ENCODE measurements around the gene IFI27L1. TPM values are rescaled to one million over a fixed set of nuclear protein-coding genes. Genes with fewer than 3 reads are reported as not detected.
A peak's percentile ranks its signal among the peaks of the same experiment; 100 is the strongest.

The IFI27L1 gene
- polyA plus RNA-seq, 1 experiment: 12.5 TPM

GRCh38 chr14:94129758-94130414 lies 48.8 kb downstream of the IFI27L1 start:
- peaks cover 3% of the 10 kb centered on the region for H3K27me3 ChIP-seq (ENCODE audit: control insufficient read depth, insufficient read depth, low read length)
- TF ChIP-seq CTCF (IDR thresholded peaks at IDR 0.05; ENCODE audit: low read depth, low read length): no peak
- H3K4me3 ChIP-seq (ENCODE audit: low read depth, low read length): peak overlapping the region; percentile 72
- no peak for DNase-seq (ENCODE audit: low read depth, low spot score)
- H3K27ac ChIP-seq (ENCODE audit: low read depth, low read length): no peak overlapping the region
- H3K9me3 ChIP-seq (ENCODE audit: control insufficient read depth, insufficient read depth, low read length): no peaks in the 10 kb centered on the region
- ChIA-PET POLR2A (interaction anchor here (0.6 to 0.7 kb wide), 2 partner anchors 33 to 120 kb away, joined by 3 read pairs; no protein-coding TSS in a partner anchor), CTCF (interaction anchor here (0.5 to 5.2 kb wide), 17 partner anchors 13 to 855 kb away, joined by 3 to 84 read pairs (median 6); partner anchors contain the start of genes DDX24 and IFI27L1)

GRCh38 chr14:94132285-94132887 lies 51.3 kb downstream of the IFI27L1 start:
- H3K27ac ChIP-seq (ENCODE audit: low read depth, low read length): no peak overlapping the region
- H3K27me3 ChIP-seq (ENCODE audit: control insufficient read depth, insufficient read depth, low read length): peaks cover 3% of the 10 kb centered on the region
- ChIA-PET POLR2A (no interaction called here), CTCF (interaction anchor here (0.6 to 5.2 kb wide), 63 partner anchors 8 to 1409 kb away, joined by 3 to 84 read pairs (median 4); partner anchors contain the start of genes DDX24, IFI27, IFI27L1 and PPP4R4)
- H3K9me3 ChIP-seq (ENCODE audit: control insufficient read depth, insufficient read depth, low read length): peaks cover 2% of the 10 kb centered on the region; the same call in 1 of the 2 replicates
- peak; percentile 85 for TF ChIP-seq CTCF (IDR thresholded peaks at IDR 0.05; ENCODE audit: low read depth, low read length)
- H3K4me3 ChIP-seq (ENCODE audit: low read depth, low read length): no peak overlapping the region
- peak; percentile 33 for DNase-seq (ENCODE audit: low read depth, low spot score)

DNA sequence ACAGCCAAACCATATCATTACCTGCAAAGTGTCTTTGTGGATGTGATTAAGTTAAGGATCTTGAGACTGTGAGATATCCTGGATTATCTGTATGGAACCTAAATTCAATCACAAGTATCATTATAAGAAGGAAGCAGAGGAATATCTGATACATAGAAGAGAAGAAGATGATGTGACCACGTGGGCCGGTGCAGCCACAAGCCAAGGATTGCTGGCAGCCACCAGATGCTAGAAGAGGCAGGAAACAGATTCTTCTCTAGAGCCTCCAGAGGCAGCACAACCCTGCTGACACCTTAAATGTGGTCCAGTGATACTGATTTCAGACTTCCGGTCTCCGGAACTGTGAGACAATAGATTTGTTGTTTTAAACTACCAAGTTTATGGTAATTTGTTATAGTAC lies 54.4 kb downstream of the IFI27L1 start:
- TF ChIP-seq CTCF (IDR thresholded peaks at IDR 0.05; ENCODE audit: low read depth, low read length): no peak
- H3K9me3 ChIP-seq (ENCODE audit: control insufficient read depth, insufficient read depth, low read length): peaks cover 2% of the 10 kb centered on the region; the same call in 1 of the 2 replicates
- no peak overlapping the region for H3K27ac ChIP-seq (ENCODE audit: low read depth, low read length)
- peaks cover 5% of the 10 kb centered on the region for H3K27me3 ChIP-seq (ENCODE audit: control insufficient read depth, insufficient read depth, low read length)
- H3K4me3 ChIP-seq (ENCODE audit: low read depth, low read length): no peak overlapping the region
- DNase-seq (ENCODE audit: low read depth, low spot score): no peak
- ChIA-PET CTCF (interaction anchor here (0.6 to 5.6 kb wide), 5 partner anchors 45 to 351 kb away, joined by 3 to 183 read pairs (median 7); no protein-coding TSS in a partner anchor), POLR2A (no interaction called here)

DNA sequence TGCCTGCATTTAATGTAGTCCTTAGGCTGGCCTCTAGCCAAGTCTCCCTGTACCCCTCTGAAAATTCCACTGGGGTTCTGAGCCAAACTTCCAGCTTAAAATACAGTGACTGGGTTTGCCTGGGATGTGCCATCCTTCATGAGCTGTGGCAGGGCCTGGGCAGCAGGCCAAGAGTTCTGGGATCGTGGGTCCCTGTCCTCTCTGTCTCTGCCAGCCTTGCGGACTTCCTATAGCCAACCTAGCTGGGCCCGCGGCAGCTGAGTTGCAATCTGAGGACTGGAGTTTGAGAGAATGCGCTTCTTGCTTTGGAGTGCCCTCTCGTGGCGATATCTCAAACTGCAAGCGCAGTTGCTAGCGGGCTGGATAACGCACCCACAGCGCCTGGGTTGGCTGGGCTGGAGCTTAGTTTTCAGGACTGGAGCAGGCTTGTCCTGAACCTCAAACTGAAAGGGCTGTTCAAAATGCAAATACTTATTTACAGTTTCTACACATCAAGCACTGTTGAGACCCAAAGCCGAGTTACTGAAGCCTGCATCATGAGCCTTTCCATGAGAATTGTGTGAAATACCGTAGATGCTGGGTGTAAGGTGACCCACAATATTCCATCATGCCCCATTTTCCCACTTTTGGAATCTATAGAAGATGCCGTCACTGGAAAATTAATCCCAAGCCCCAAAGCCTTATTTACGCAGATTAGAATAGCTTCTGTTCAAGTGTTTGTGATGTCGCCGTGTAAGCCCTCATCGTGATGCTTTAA lies 55.6 kb downstream of the IFI27L1 start:
- ChIA-PET POLR2A (interaction anchor here (1.0 kb wide), 1 partner anchor 56 kb away, joined by 3 read pairs; the partner anchor contains the start of genes DDX24 and IFI27L1), CTCF (interaction anchor here (0.6 to 5.8 kb wide), 66 partner anchors 8 to 896 kb away, joined by 3 to 183 read pairs (median 5); partner anchors contain the start of genes DDX24, IFI27, IFI27L1 and OTUB2)
- Histone ChIP-seq H3K27ac (ENCODE audit: low read depth, low read length) (no peak overlapping the region), H3K4me3 (ENCODE audit: low read depth, low read length) (no peak overlapping the region), H3K27me3 (ENCODE audit: control insufficient read depth, insufficient read depth, low read length) (peaks cover 5% of the 10 kb centered on the region), H3K9me3 (ENCODE audit: control insufficient read depth, insufficient read depth, low read length) (peaks cover 2% of the 10 kb centered on the region; the same call in 1 of the 2 replicates)
- peak; percentile 57 for DNase-seq (ENCODE audit: low read depth, low spot score)
- peak; percentile 99 for TF ChIP-seq CTCF (IDR thresholded peaks at IDR 0.05; ENCODE audit: low read depth, low read length)

All from AG04450 (cell line).